Pancreas (tissue), 10 donors: ENCODE results near the gene SMAGP. TPM values are rescaled to one million over a fixed set of nuclear protein-coding genes. Genes with fewer than 3 reads are reported as not detected.

Experiments
- ATAC-seq, 4 donors: fragments of 200-7000 bp; cut with Tn5 transposase; one replicate each; pipeline versions ENCODE4 v1.8.0 to v1.9.1; 2020; ENCODE audit warnings: mild to moderate bottlenecking in 4 of 4, moderate library complexity in 4 of 4
- DNase-seq, 6 donors: peaks; one replicate each; pipeline ENCODE4 v3.0.0-alpha.2; 2020
- FAIRE-seq: peaks from 2 replicates; lab custom pipeline; 2012; peaks lifted over from hg19 to GRCh38; lab: Jason Lieb, UNC
- H3K27ac ChIP-seq, 4 donors: fragments of 200-600 bp; sonication (generic); 1 replicate in 3 of 4; 2 replicates in 1 of 4; pipeline versions ENCODE4 v1.5.0 to v1.8.0; 2020
- H3K27me3 ChIP-seq, 4 donors: fragments of 200-600 bp; one replicate each; pipeline ENCODE4 v1.8.0; 2021
- H3K36me3 ChIP-seq, 3 donors: fragments of 200-600 bp; sonication (generic) in 1 of 3; one replicate each; pipeline versions ENCODE4 v1.5.0 to v1.8.0; 2020 to 2021
- H3K4me1 ChIP-seq, 3 donors: fragments of 200-600 bp; one replicate each; pipeline ENCODE4 v1.8.0; 2021
- H3K4me3 ChIP-seq, 4 donors: fragments of 200-600 bp; sonication (generic) in 2 of 4; one replicate each; pipeline versions ENCODE4 v1.5.0 to v1.8.0; 2020 to 2021
- H3K9me3 ChIP-seq, 4 donors: fragments of 200-600 bp; one replicate each; pipeline ENCODE4 v1.8.0; 2021
- CTCF ChIP-seq, 4 donors: fragments of 200-600 bp; sonication (generic) in 3 of 4; IDR thresholded peaks; one replicate each; pipeline versions ENCODE4 v1.5.0 to v1.8.0; 2021; ENCODE audit warnings: antibody characterized with exemption in 4 of 4
- WGBS, 2 donors: extraction: QIAGEN DNeasy Blood & Tissue Kit; methylation state at CpG; one replicate each; pipeline ENCODE4 v1.1.7; 2013; 5-methylcytosine and 5-hydroxymethylcytosine counted together
- intact Hi-C, 3 donors: fragments of 100-400 bp; cut with DNase I; formaldehyde crosslinking; loops; one replicate each; pipeline versions ENCODE4 v1.11.1 to v1.14.2; 2022
- polyA plus RNA-seq, 2 donors: library from polyadenylated mRNA; stranded (reverse); fragments of 200-250 nt; gene quantifications; one replicate each; pipeline ENCODE4 v1.2.3, GENCODE V29; 2013
- total RNA-seq, 6 donors: library from RNA; stranded (reverse); fragmentation: NEBNext Ultra II Directional in 4 of 6; extraction: Animal tissue kit (Norgen Biotek cat#: 25700) in 4 of 6; gene quantifications; one replicate each; pipeline versions ENCODE4 v1.2.1 to v1.2.4, GENCODE V29; 2021 to 2023
- donor health status: healthy with polysubstance abuse.
- donor health status: DM: no; HTN: no; CAD: no; lungs with moderate emphysema.
- donor health status: DM: no; HTN: no; CAD: no.
- donor health status: control.
- donor health status: control.
- donor health status: Bipolar disorder and iron deficiency.
- donor health status: DM: yes; HTN: yes; CAD: no.
- donor health status: DM: no; HTN: no; CAD: no.
- donor health status: DM: no; HTN: no; CAD: no.
- donor health status: DM: yes; HTN: yes; CAD: no.

Gene SMAGP
- total and polyA plus RNA-seq, 8 donors: 3.4 to 9.7 (median 6.4) TPM

DNA sequence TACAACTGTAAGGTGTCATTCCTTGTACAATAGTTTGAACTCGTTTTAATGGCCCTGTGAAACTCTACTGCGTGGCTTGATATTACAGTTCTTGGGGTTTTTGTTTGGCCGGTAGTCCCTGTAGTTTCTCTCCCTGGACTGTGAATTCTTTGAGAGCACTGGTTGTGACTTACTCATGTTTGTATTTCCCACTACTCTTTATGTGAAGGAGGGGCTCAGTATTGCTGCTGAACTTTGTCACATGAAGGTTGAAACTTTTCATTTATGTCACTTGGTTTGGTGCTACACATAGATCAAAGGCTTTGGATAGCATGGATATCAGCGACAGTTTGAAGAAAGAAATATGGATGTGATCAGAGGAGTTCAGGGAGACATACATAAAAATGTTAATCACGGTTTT lies 50.9 kb downstream of the SMAGP start:
- Histone ChIP-seq H3K4me3 (peak overlapping the region in 3 of 4 donors; percentile 79 to 86 (median 80)), H3K36me3 (no peaks in the 10 kb centered on the region), H3K27ac (peak overlapping the region; percentile 91 to 97 (median 94)), H3K27me3 (no peaks in the 10 kb centered on the region), H3K9me3 (no peaks in the 10 kb centered on the region), H3K4me1 (peaks cover 0 to 13% (median 8%) of the 10 kb centered on the region in 3 donors)
- ATAC-seq (peak in 1 of 4 donors; percentile 1), DNase-seq (no peak), FAIRE-seq (no peak)
- 30 to 32% methylated on average over 5 of the region's 5 CpGs for WGBS, 2 donors
- intact Hi-C loops: no loop called here
- no peak for TF ChIP-seq CTCF (IDR thresholded peaks at IDR 0.05)

- peak; percentile 65 to 85 (median 72) for DNase-seq
- intact Hi-C loops: no loop called here
- peak overlapping the region; percentile 58 to 86 (median 80) for H3K4me3 ChIP-seq
- H3K36me3 ChIP-seq: no peaks in the 10 kb centered on the region
- no peaks in the 10 kb centered on the region for H3K9me3 ChIP-seq
- ATAC-seq: peak; percentile 64 to 78 (median 70)
- no peak for FAIRE-seq
- peak in 1 of 4 donors; percentile 6 for TF ChIP-seq CTCF (IDR thresholded peaks at IDR 0.05)
- 7 to 14% methylated on average over 10 of the region's 10 CpGs for WGBS, 2 donors
- peaks cover 0 to 13% (median 8%) of the 10 kb centered on the region in 3 donors for H3K4me1 ChIP-seq
- no peaks in the 10 kb centered on the region for H3K27me3 ChIP-seq
- H3K27ac ChIP-seq: peak overlapping the region; percentile 91 to 97 (median 94)
These were observed 51.5 kb downstream of the SMAGP start for GRCh38 chr12:51218607-51219161.

- ATAC-seq (peak; percentile 85 to 89 (median 88)), DNase-seq (peak; percentile 78 to 89 (median 84)), FAIRE-seq (no peak)
- peak within 1 kb of the TSS; percentile 91 to 97 (median 94) for H3K27ac ChIP-seq
- peak within 1 kb of the TSS; percentile 58 to 86 (median 80) for H3K4me3 ChIP-seq
- no peaks in the 10 kb centered on the region for H3K27me3 ChIP-seq
- TF ChIP-seq CTCF (IDR thresholded peaks at IDR 0.05): peak; percentile 49 to 62 (median 50)
- H3K4me1 ChIP-seq: peaks cover 0 to 13% (median 8%) of the 10 kb centered on the region in 3 donors
- intact Hi-C loops: no loop called here
- no peaks in the 10 kb centered on the region for H3K9me3 ChIP-seq
- H3K36me3 ChIP-seq: no peaks in the 10 kb centered on the region
- 0 to 1% methylated on average over 31 to 35 of the region's 35 CpGs for WGBS, 2 donors
These were observed 52.1 kb downstream of the SMAGP start, which contains the start of gene POU6F1 for GRCh38 chr12:51217968-51218606. Gene POU6F1 (minus strand): TSS chr12:51218062. CDS start chr12:51206836, 11,226 bp downstream.

DNA sequence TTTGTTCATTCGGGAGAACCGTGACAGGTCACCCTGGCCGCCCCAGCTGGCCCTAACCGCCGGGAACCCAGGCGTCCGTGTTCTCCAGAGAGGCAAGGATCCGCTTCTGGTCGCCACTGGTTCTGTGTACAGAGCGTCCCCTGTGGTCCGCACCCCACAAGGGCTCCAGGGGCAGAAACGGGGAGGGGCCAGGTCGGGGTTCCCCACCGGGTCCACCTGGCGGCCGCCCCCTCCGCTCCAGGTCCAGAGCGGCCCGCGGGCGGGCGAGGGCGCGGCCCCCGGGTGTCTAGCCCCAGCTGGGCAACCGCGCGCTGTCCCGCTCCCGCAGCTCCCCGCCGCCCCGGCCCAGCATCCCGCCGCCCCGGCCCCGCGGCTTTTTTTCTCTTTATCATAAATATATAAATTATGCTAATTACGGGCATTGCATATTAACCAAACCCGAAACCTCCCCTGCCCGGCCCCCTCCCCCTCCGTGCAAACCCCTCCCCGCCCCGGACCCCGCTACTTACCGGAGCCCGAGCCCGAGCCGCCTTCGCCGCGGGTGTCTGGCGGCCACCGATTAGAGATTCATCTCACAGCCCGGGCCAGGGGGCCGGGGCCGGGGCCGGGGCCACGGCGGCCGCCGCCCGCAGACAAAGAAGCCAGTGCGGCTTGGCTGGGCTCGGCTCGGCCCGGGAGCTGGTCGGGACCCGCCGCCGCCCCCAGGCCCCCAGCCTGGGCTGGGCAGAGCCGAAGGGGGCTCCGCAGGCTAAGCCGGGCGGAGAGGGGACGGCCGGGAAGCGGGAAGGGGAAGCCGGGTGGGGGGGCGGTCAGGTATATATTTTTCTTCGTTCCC lies 52.9 kb downstream of the SMAGP start:
- FAIRE-seq: no peak
- Histone ChIP-seq H3K4me1 (peaks cover 0 to 13% (median 8%) of the 10 kb centered on the region in 3 donors), H3K4me3 (peak overlapping the region; percentile 58 to 86 (median 80)), H3K36me3 (no peaks in the 10 kb centered on the region), H3K27ac (peak overlapping the region; percentile 91 to 97 (median 94)), H3K9me3 (no peaks in the 10 kb centered on the region), H3K27me3 (no peaks in the 10 kb centered on the region)
- intact Hi-C loops: no loop called here
- TF ChIP-seq CTCF (IDR thresholded peaks at IDR 0.05): no peak
- peak; percentile 64 to 85 (median 76) for DNase-seq
- peak; percentile 49 to 61 (median 54) for ATAC-seq
- 0 to 1% methylated on average over 63 to 80 of the region's 81 CpGs for WGBS, 2 donors
